ENCODE results near the gene KPNA6.
"Not testable (repeated sequence)": the region's sequence is repeated elsewhere in the genome, so short reads cannot be mapped to it uniquely, and the experiment has no call there.

Gene KPNA6

GRCh38 chr1:32071758-32072621, 35.9 kb upstream of the KPNA6 start:
- no peak for TF ChIP-seq CTCF (IDR thresholded peaks at IDR 0.05; ENCODE audit: low read depth, low read length)
- peak overlapping the region; percentile 74 for H3K4me3 ChIP-seq (ENCODE audit: low read depth, low read length)

GRCh38 chr1:32072622-32073298, 35.1 kb upstream of the KPNA6 start, which contains the start of gene TMEM39B:
Gene TMEM39B, plus strand, starts transcription at chr1:32072939. Its CDS starts 109 bp downstream, at chr1:32073048.
- peak within 1 kb of the TSS; percentile 74 for H3K4me3 ChIP-seq (ENCODE audit: low read depth, low read length)
- TF ChIP-seq CTCF (IDR thresholded peaks at IDR 0.05; ENCODE audit: low read depth, low read length): no peak

DNA sequence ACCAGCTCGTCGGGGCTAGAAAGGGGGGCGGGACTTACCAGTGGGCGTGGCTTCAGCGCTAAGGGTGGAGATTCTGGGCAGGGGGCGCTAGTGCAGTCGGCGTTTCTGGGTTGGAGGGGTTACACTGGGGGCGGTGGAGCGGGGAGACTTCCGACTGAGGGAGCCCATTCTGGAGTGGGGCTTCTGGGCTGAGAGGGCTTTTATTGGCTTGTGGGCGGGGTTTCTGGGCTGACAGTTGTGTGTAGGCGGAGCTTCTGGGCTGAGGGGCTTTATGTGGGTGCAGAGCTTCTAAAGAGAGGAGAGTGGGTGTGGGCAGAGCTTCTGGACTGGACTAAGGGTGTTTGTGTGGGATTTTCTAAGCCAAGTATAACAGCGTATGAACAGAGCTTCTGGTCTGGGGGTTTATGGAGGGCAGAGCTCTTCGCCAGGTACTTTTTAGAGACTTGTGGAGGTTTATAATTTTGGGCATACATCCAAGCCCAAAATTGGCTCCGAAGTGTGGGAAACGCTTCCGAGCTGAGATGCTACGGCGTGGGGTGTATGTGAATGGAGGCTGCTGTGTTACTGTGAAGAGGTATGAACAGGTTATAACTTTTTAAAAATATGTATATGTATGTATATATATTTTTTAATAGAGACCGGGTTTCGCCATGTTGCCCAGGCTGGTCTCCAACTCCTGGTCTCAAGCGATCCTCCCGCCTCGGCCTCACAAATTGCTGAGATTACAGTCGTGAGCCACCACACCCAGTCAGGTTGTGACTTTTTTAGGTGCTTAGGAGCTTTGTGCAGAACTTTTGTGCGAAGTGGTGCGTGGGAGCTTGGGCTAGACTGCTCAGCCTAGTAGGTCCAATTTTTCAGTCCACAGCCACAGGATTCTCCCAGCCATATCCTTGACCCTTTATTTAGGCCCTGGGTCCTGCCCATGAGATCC, 34.3 kb upstream of the KPNA6 start:
- TF ChIP-seq CTCF (IDR thresholded peaks at IDR 0.05; ENCODE audit: low read depth, low read length): no peak; the same call in 1 of the 2 replicates
- H3K4me3 ChIP-seq (ENCODE audit: low read depth, low read length): peak overlapping the region; percentile 74

GRCh38 chr1:32074841-32075240, 33.0 kb upstream of the KPNA6 start:
- no peak for TF ChIP-seq CTCF (IDR thresholded peaks at IDR 0.05; ENCODE audit: low read depth, low read length)
- no peak overlapping the region for H3K4me3 ChIP-seq (ENCODE audit: low read depth, low read length)

GRCh38 chr1:32077451-32077850, 30.4 kb upstream of the KPNA6 start:
- TF ChIP-seq CTCF (IDR thresholded peaks at IDR 0.05; ENCODE audit: low read depth, low read length): no peak
- no peak overlapping the region for H3K4me3 ChIP-seq (ENCODE audit: low read depth, low read length)

GRCh38 chr1:32082022-32082421, 25.8 kb upstream of the KPNA6 start:
- H3K4me3 ChIP-seq (ENCODE audit: low read depth, low read length): no peak overlapping the region
- TF ChIP-seq CTCF (IDR thresholded peaks at IDR 0.05; ENCODE audit: low read depth, low read length): no peak

- not testable (repeated sequence) for H3K4me3 ChIP-seq (ENCODE audit: low read depth, low read length)
Observed at GRCh38 chr1:32086381-32086780, 21.5 kb upstream of the KPNA6 start.

Data from WI38 (cell line).